T-cell (primary cell): Measurements from ENCODE around the gene LRRTM4. TPM values are rescaled to one million over a fixed set of nuclear protein-coding genes. Genes with fewer than 3 reads are reported as not detected.
"Not testable (repeated sequence)": the region's sequence is repeated elsewhere in the genome, so short reads cannot be mapped to it uniquely, and the experiment has no call there.

Experiments
- ATAC-seq, 4 experiments: fragments of 200-7000 bp in 3 of 4; fragments of 150-1000 bp in 1 of 4; cut with Tn5 transposase; replicated peaks in 1 of 4; 1 replicate in 3 of 4; 2 replicates in 1 of 4; pipeline ENCODE4 v1.10.0; 2021; ENCODE audit warnings: moderate library complexity in 3 of 4, mild to moderate bottlenecking in 2 of 4, moderate number of reproducible peaks in 1 of 4
- CTCF ChIA-PET, 2 donors: fragments of 300-600 bp; sonication (Branson Sonifier 250); formaldehyde crosslinking; loops; one replicate each; lab custom pipeline; 2022; ENCODE audit warnings: antibody characterized with exemption in 2 of 2; lab: Charles Lee
- POLR2A ChIA-PET, 2 donors: fragments of 300-600 bp; sonication (Branson Sonifier 250); formaldehyde crosslinking; loops; one replicate each; lab custom pipeline; 2022; ENCODE audit warnings: antibody characterized with exemption in 2 of 2; lab: Charles Lee
- DNase-seq, 35 experiments: peaks; one replicate each; pipeline versions ENCODE4 v3.0.0 to v3.0.0-alpha.2; 2013 to 2023
- H3K27ac ChIP-seq: one replicate; pipeline ENCODE4 v1.5.1; 2013; ENCODE audit warnings: low read length
- H3K27me3 ChIP-seq, 2 experiments: replicated peaks in 1 of 2; 1 replicate in 1 of 2; 2 replicates in 1 of 2; pipeline versions ENCODE4 v1.6.1 to v1.7.0; 2013; ENCODE audit warnings: low read length in 1 of 2, mixed read lengths in 1 of 2; ENCODE audit not compliant: control insufficient read depth in 2 of 2, insufficient read depth in 2 of 2; ENCODE audit errors: extremely low read depth in 1 of 2
- H3K36me3 ChIP-seq, 2 donors: 1 replicate in 1 of 2; 2 replicates in 1 of 2; pipeline versions ENCODE4 v1.6.1 to v1.7.0; 2013; ENCODE audit warnings: low read length in 1 of 2; ENCODE audit not compliant: control insufficient read depth in 2 of 2, insufficient read depth in 1 of 2; ENCODE audit errors: extremely low read depth in 1 of 2
- H3K4me1 ChIP-seq, 2 experiments: 1 replicate in 1 of 2; 2 replicates in 1 of 2; pipeline versions ENCODE4 v1.6.1 to v1.7.0; 2013; ENCODE audit warnings: low read length in 2 of 2, mixed read lengths in 1 of 2; ENCODE audit not compliant: insufficient read depth in 2 of 2, control insufficient read depth in 1 of 2; ENCODE audit errors: extremely low read depth in 1 of 2
- H3K4me3 ChIP-seq, 2 donors: 1 replicate in 1 of 2; 2 replicates in 1 of 2; pipeline versions ENCODE4 v1.5.1 to v1.7.0; 2013; ENCODE audit warnings: mild to moderate bottlenecking in 2 of 2, low read length in 1 of 2, moderate library complexity in 1 of 2; ENCODE audit not compliant: control insufficient read depth in 1 of 2; ENCODE audit errors: extremely low read depth in 1 of 2
- H3K9me3 ChIP-seq: 2 replicates; pipeline ENCODE4 v1.7.0; 2013
- H3K27ac Mint-ChIP-seq, 2 donors: one replicate each; pipeline ENCODE4 v1.8.0; 2020 to 2021; ENCODE audit warnings: mild to moderate bottlenecking in 2 of 2, mixed read lengths in 2 of 2
- H3K27me3 Mint-ChIP-seq, 2 donors: one replicate each; pipeline ENCODE4 v1.8.0; 2021 to 2022; ENCODE audit warnings: mixed read lengths in 2 of 2
- H3K36me3 Mint-ChIP-seq: one replicate; pipeline ENCODE4 v1.8.0; 2021; ENCODE audit warnings: mixed read lengths
- H3K4me1 Mint-ChIP-seq, 3 donors: one replicate each; pipeline ENCODE4 v1.8.0; 2020 to 2022; ENCODE audit warnings: mixed read lengths in 3 of 3, mild to moderate bottlenecking in 1 of 3
- H3K4me3 Mint-ChIP-seq, 3 donors: one replicate each; pipeline ENCODE4 v1.8.0; 2020 to 2022; ENCODE audit warnings: mild to moderate bottlenecking in 3 of 3, mixed read lengths in 3 of 3, moderate library complexity in 3 of 3
- H3K9me3 Mint-ChIP-seq, 3 donors: one replicate each; pipeline ENCODE4 v1.8.0; 2020 to 2022; ENCODE audit warnings: mixed read lengths in 3 of 3
- WGBS: methylation state at CpG from one replicate; pipeline ENCODE4 v1.1.5; 2013; ENCODE audit warnings: missing lambda C conversion rate; ENCODE audit not compliant: insufficient coverage; 5-methylcytosine and 5-hydroxymethylcytosine counted together
- total RNA-seq, 35 experiments: library from RNA in 6 of 35; stranded (reverse) in 6 of 35; fragments of 120-200 nt in 1 of 35; gene quantifications; one replicate each; pipeline versions ENCODE4 v1.2.1 to v1.2.4 and lab custom pipeline; 2013 to 2026

The LRRTM4 gene
- total RNA-seq, 5 donors from 2014 or later (not counting 1 experiment from before 2014, with no cell fraction given): not detected

DNA sequence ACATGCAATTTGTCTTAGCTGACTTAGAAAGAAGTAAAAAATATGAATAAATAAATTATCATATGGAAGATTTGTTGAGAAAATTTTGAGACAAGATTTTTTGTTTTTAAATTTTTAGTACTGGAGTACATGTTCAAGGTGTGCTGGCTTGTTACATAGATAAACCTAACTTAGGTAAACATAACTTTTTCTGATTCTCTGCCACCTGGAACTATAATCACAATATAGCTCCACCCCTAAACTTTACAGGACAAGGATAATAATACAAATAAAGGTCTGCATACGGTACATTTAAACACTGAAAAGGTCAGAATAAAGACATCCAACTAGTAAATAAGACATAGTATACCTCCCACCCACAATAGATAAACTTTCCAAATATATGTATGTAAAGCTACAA, 330.5 kb downstream of the LRRTM4 start:
- Histone ChIP-seq H3K27ac (no peak overlapping the region), H3K27me3 (no peaks in the 10 kb centered on the region), H3K36me3 (no peaks in the 10 kb centered on the region), H3K4me1 (no peaks in the 10 kb centered on the region), H3K9me3 (peaks cover 2% of the 10 kb centered on the region), H3K4me3 (no peak overlapping the region)
- ATAC-seq: no peak
- no peaks in the 10 kb centered on the region for H3K4me1 Mint-ChIP-seq
- DNase-seq: no peak
- no peak overlapping the region for H3K27ac Mint-ChIP-seq
- H3K36me3 Mint-ChIP-seq: no peaks in the 10 kb centered on the region
- CTCF ChIA-PET: no interaction called here
- H3K4me3 Mint-ChIP-seq: no peak overlapping the region
- no CpG with 5 or more reads among the region's 1 CpG for WGBS
- POLR2A ChIA-PET: no interaction called here
- H3K9me3 Mint-ChIP-seq: peaks cover 6 to 25% (median 13%) of the 10 kb centered on the region in 3 donors
- no peaks in the 10 kb centered on the region for H3K27me3 Mint-ChIP-seq

DNA sequence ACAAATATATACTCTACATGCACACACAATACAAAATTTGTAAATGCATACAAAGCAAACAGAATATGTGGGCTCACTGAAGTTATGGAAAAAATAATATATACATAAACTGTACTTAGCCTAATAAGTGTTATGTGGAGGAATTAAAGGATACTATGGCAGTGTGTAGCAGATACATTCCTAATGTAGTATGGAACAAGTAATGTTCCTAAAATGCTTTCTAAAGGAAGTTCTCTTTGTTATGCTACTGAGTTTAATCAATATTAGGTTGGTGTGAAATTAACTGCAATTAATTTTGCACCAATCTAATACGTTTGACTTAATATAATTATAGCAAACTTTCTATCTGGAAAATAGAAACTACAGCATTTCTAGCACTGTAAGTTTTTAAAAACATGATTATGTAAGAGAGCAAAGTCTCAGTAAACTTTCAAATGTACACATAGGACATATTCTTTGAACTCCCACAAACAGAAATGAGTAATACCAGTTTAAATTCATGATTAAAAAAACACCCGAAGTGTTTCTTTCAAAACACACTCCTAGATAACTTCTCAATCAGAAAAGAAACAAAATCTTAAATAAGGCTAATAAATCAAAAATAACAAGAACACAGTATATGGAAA, 331.3 kb downstream of the LRRTM4 start:
- Mint-ChIP-seq H3K4me1 (no peaks in the 10 kb centered on the region), H3K9me3 (peaks cover 6 to 25% (median 16%) of the 10 kb centered on the region in 3 donors), H3K36me3 (no peaks in the 10 kb centered on the region), H3K27ac (no peak overlapping the region), H3K4me3 (no peak overlapping the region), H3K27me3 (no peaks in the 10 kb centered on the region)
- Histone ChIP-seq H3K36me3 (no peaks in the 10 kb centered on the region), H3K9me3 (peaks cover 2% of the 10 kb centered on the region), H3K4me3 (no peak overlapping the region), H3K4me1 (no peaks in the 10 kb centered on the region), H3K27me3 (no peaks in the 10 kb centered on the region), H3K27ac (no peak overlapping the region)
- ATAC-seq (no peak), DNase-seq (no peak)
- POLR2A ChIA-PET: no interaction called here
- CTCF ChIA-PET: no interaction called here
- no CpG with 5 or more reads among the region's 2 CpGs for WGBS

DNA sequence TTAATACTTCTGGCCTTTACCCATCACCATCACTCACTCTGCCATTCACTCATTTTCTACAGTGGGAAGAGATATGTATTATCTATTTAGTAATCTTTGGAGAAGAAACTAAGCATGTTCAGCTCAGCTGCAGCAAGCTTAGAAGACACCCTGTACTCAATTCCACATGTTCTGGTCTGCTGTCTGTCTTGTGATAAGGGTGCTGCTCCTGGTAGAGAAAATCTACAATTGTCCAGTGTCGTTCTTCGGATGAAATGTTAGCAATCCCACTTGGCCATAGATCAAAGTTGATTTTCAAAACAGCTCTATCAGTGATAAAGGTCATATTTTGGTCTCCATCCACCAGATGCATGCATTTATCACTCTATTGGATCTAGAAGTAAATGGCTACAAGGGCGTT, 337.1 kb downstream of the LRRTM4 start:
- CTCF ChIA-PET: no interaction called here
- DNase-seq (no peak), ATAC-seq (no peak)
- Mint-ChIP-seq H3K36me3 (no peaks in the 10 kb centered on the region), H3K27me3 (no peaks in the 10 kb centered on the region), H3K27ac (no peak overlapping the region), H3K4me1 (no peaks in the 10 kb centered on the region), H3K9me3 (peaks cover 18 to 44% (median 28%) of the 10 kb centered on the region in 3 donors), H3K4me3 (no peak overlapping the region)
- H3K36me3 ChIP-seq: no peaks in the 10 kb centered on the region
- no peak overlapping the region for H3K4me3 ChIP-seq
- WGBS: no CpG with 5 or more reads among the region's 3 CpGs
- peaks cover 4% of the 10 kb centered on the region for H3K9me3 ChIP-seq
- POLR2A ChIA-PET: no interaction called here
- H3K27ac ChIP-seq: no peak overlapping the region
- H3K4me1 ChIP-seq: no peaks in the 10 kb centered on the region
- H3K27me3 ChIP-seq: no peaks in the 10 kb centered on the region

DNA sequence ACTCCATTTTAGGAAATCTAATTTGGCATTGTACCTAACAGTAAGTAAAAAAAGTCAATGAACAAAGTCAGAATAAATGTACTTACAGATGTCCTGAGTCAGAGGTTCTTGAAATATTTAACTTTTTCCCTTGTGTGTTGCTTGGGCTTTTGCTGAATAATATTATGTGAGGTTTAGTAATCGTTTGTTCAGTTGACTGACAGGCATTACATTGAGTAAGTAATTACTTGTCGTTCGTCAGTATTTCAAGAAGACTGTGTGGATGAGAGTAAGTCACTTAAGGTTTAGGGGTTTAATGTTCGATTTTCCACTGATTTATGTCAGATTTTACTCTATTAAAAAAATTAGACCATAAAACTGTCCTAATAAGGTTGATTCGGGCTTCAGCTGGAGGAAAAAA, 342.9 kb downstream of the LRRTM4 start:
- H3K4me1 Mint-ChIP-seq: no peaks in the 10 kb centered on the region
- Histone ChIP-seq H3K36me3 (no peaks in the 10 kb centered on the region), H3K27me3 (no peaks in the 10 kb centered on the region), H3K4me1 (no peaks in the 10 kb centered on the region), H3K9me3 (peaks cover 3% of the 10 kb centered on the region), H3K27ac (no peak overlapping the region), H3K4me3 (no peak overlapping the region)
- ChIA-PET POLR2A (no interaction called here), CTCF (no interaction called here)
- H3K4me3 Mint-ChIP-seq: no peak overlapping the region
- no peak for DNase-seq
- ATAC-seq: no peak
- H3K27ac Mint-ChIP-seq: no peak overlapping the region
- peaks cover 14 to 30% (median 24%) of the 10 kb centered on the region in 3 donors for H3K9me3 Mint-ChIP-seq
- no peaks in the 10 kb centered on the region for H3K36me3 Mint-ChIP-seq
- H3K27me3 Mint-ChIP-seq: no peaks in the 10 kb centered on the region
- 33% methylated on average over 1 of the region's 5 CpGs for WGBS

DNA sequence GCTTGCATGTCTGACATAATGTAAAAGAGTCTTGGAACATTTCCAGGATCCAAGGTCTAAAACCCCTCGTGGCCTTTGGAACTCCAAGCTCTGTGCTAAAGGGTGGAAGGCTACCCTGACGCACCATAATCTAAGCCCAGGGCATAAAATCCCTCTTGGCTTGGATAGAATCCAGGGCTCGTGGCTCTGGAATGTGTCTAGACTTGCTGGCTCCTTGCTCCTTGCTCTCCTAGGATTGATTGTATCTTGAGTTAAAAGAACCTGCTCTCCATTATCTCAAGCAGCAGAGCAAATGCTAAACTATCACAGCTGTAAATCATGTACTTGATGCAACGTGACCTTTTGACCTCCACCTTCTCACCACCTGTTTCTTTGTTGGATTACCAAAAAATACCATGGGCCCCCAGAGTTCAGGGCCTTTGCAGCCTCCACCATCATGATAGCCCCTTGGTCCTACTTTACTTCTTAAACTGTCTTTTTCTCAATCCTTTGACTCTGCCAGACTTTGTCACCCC, 346.9 kb downstream of the LRRTM4 start:
- H3K4me3 ChIP-seq, CTCF ChIA-PET, H3K27me3 Mint-ChIP-seq, H3K4me1 ChIP-seq, POLR2A ChIA-PET, H3K9me3 ChIP-seq, H3K36me3 ChIP-seq, H3K4me3 Mint-ChIP-seq, H3K27ac ChIP-seq, H3K27ac Mint-ChIP-seq, H3K27me3 ChIP-seq, H3K36me3 Mint-ChIP-seq, ATAC-seq, H3K4me1 Mint-ChIP-seq, DNase-seq: not testable (repeated sequence)
- 44% methylated on average over 2 of the region's 4 CpGs for WGBS
- peaks cover 6 to 24% (median 22%) of the 10 kb centered on the region in 3 donors for H3K9me3 Mint-ChIP-seq

DNA sequence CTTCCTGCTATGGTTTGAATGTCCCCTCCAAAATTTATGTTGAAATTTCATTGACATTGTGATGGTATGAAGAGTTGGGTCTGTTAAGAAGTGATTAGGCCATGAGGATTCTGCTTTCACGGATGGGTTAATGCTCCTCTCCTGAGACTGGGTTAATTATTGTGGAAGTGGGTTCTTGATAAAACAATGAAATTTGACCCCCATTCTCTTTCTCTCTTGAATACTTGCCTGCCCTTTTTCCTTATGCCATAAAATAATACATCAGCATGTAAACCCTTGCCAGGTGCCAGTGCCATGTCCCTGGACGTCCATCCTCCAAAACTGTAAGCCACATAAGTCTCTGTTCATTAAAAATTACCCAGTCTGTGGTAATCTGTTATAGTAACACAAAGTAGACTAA, 352.8 kb downstream of the LRRTM4 start:
- no peaks in the 10 kb centered on the region for H3K9me3 ChIP-seq

More for the DNA sequence above, 352.8 kb downstream of the LRRTM4 start:
- POLR2A ChIA-PET: no interaction called here
- CTCF ChIA-PET: no interaction called here
- no peak overlapping the region for H3K4me3 Mint-ChIP-seq
- no peak overlapping the region for H3K27ac ChIP-seq
- no peak for ATAC-seq
- H3K27me3 ChIP-seq: no peaks in the 10 kb centered on the region
- H3K4me1 Mint-ChIP-seq: no peaks in the 10 kb centered on the region
- H3K9me3 Mint-ChIP-seq: peaks cover 17 to 43% (median 25%) of the 10 kb centered on the region in 3 donors
- no peaks in the 10 kb centered on the region for H3K4me1 ChIP-seq
- H3K4me3 ChIP-seq: no peak overlapping the region
- no peak overlapping the region for H3K27ac Mint-ChIP-seq
- no CpG with 5 or more reads among the region's 2 CpGs for WGBS
- H3K36me3 Mint-ChIP-seq: no peaks in the 10 kb centered on the region
- DNase-seq: no peak
- no peaks in the 10 kb centered on the region for H3K36me3 ChIP-seq
- no peaks in the 10 kb centered on the region for H3K27me3 Mint-ChIP-seq
